Stimulated activated CD8-positive, alpha-beta memory T cell treated with anti-CD3 and anti-CD28 coated beads, Interleukin-12 subunit alpha, Interleukin-12 subunit beta, amount 100 ng/mL, for 24 hours (primary cell): ENCODE data around the gene STAT2.
A peak's percentile ranks its signal among the peaks of the same experiment; 100 is the strongest.
"Not testable (repeated sequence)": the region's sequence is repeated elsewhere in the genome, so short reads cannot be mapped to it uniquely, and the experiment has no call there.

Source experiments
- DNase-seq: peaks from one replicate; pipeline ENCODE4 v3.0.0-alpha.2; 2020; ENCODE audit errors: extremely low read depth

The STAT2 gene

GRCh38 chr12:56359851-56360767, at the start of gene STAT2:
TSS of gene STAT2 (minus strand) at chr12:56360107. CDS start at chr12:56356571, 3,536 bp downstream.
- peak; percentile 98 for DNase-seq

GRCh38 chr12:56408799-56409417, 49.0 kb upstream of the STAT2 start:
- DNase-seq, result no peak

GRCh38 chr12:56404227-56404626, 44.3 kb upstream of the STAT2 start:
- not testable (repeated sequence) for DNase-seq

GRCh38 chr12:56401612-56402011, 41.7 kb upstream of the STAT2 start:
- DNase-seq, result not testable (repeated sequence)

GRCh38 chr12:56401125-56401524, 41.2 kb upstream of the STAT2 start:
- not testable (repeated sequence) for DNase-seq

GRCh38 chr12:56399466-56399865, 39.6 kb upstream of the STAT2 start:
- not testable (repeated sequence) for DNase-seq

- no peak for DNase-seq
Measured at GRCh38 chr12:56398324-56398723, 38.4 kb upstream of the STAT2 start.

- no peak for DNase-seq
Measured at GRCh38 chr12:56392331-56392730, 32.4 kb upstream of the STAT2 start.

GRCh38 chr12:56391721-56392120, 31.8 kb upstream of the STAT2 start:
- DNase-seq, result no peak

GRCh38 chr12:56389412-56389811, 29.5 kb upstream of the STAT2 start:
- no peak for DNase-seq

- DNase-seq, result no peak
Measured at GRCh38 chr12:56387152-56387736, 27.3 kb upstream of the STAT2 start.

GRCh38 chr12:56385873-56386272, 26.0 kb upstream of the STAT2 start:
- no peak for DNase-seq

- DNase-seq, result no peak
Measured at GRCh38 chr12:56382611-56383010, 22.7 kb upstream of the STAT2 start.

- no peak for DNase-seq
Measured at GRCh38 chr12:56377989-56378316, 18.0 kb upstream of the STAT2 start.

- no peak for DNase-seq
Measured at GRCh38 chr12:56377310-56377988, 17.5 kb upstream of the STAT2 start.

- DNase-seq, result no peak
Measured at GRCh38 chr12:56375598-56376434, 15.9 kb upstream of the STAT2 start.

GRCh38 chr12:56374726-56375597, 15.1 kb upstream of the STAT2 start:
- no peak for DNase-seq

GRCh38 chr12:56373515-56373914, 13.6 kb upstream of the STAT2 start:
- DNase-seq, result no peak

GRCh38 chr12:56366948-56367347, 7.0 kb upstream of the STAT2 start:
- DNase-seq, result no peak
